ENCODE data around the gene MTRF1.

DNA sequence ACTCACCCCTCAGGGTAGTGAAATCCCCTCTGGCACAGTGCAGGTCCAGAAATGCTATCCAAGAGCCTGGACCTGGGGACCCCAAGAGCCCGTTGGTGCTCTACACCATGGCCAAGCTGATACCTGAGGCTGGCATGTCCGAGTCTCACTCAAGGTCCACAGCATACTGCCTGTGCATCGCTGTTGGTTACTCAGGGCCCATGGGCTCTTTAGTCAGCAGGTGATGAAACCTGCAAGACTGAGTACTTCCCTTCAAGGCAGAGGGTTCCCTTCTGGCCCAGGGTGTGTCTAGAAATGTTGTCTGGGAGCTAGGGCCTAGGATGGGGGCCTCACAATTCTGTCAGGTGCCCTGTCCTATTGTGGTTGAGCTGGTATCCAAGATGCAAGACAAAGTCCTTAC, 49.5 kb downstream of the MTRF1 start:
- TF ChIP-seq, protein P1, sequence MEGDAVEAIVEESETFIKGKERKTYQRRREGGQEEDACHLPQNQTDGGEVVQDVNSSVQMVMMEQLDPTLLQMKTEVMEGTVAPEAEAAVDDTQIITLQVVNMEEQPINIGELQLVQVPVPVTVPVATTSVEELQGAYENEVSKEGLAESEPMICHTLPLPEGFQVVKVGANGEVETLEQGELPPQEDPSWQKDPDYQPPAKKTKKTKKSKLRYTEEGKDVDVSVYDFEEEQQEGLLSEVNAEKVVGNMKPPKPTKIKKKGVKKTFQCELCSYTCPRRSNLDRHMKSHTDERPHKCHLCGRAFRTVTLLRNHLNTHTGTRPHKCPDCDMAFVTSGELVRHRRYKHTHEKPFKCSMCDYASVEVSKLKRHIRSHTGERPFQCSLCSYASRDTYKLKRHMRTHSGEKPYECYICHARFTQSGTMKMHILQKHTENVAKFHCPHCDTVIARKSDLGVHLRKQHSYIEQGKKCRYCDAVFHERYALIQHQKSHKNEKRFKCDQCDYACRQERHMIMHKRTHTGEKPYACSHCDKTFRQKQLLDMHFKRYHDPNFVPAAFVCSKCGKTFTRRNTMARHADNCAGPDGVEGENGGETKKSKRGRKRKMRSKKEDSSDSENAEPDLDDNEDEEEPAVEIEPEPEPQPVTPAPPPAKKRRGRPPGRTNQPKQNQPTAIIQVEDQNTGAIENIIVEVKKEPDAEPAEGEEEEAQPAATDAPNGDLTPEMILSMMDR (IDR thresholded peaks at IDR 0.05), result no peak
- no peak for TF ChIP-seq POLR2A (IDR thresholded peaks at IDR 0.05)

All from heart left ventricle (tissue), 13 donors.